Gastroesophageal sphincter (tissue), 4 donors: ENCODE data around the gene RAD51B. TPM values are rescaled to one million over a fixed set of nuclear protein-coding genes. Genes with fewer than 3 reads are reported as not detected.

Experiments
- ATAC-seq: fragments of 150-250 bp; one replicate; pipeline ENCODE4 v1.9.1; 2016; ENCODE audit warnings: mild to moderate bottlenecking, moderate library complexity
- H3K27ac ChIP-seq, 4 donors: fragments of 200-600 bp; sonication (generic) in 3 of 4; 1 replicate in 3 of 4; 2 replicates in 1 of 4; pipeline ENCODE4 v1.5.1; 2016 to 2019
- H3K27me3 ChIP-seq: fragments of 200-600 bp; sonication (generic); one replicate; pipeline ENCODE4 v1.5.1; 2019
- H3K36me3 ChIP-seq, 2 donors: fragments of 200-600 bp; sonication (generic); one replicate each; pipeline ENCODE4 v1.5.1; 2019; ENCODE audit warnings: control low read depth in 1 of 2
- H3K4me1 ChIP-seq, 3 donors: fragments of 200-600 bp; sonication (generic); 1 replicate in 2 of 3; 2 replicates in 1 of 3; pipeline ENCODE4 v1.5.1; 2016 to 2019; ENCODE audit warnings: control low read depth in 2 of 3
- H3K4me3 ChIP-seq, 2 donors: fragments of 200-600 bp; sonication (generic); one replicate each; pipeline ENCODE4 v1.5.1; 2019; ENCODE audit warnings: mild to moderate bottlenecking in 1 of 2, moderate library complexity in 1 of 2
- H3K9me3 ChIP-seq, 3 donors: fragments of 200-600 bp; sonication (generic); one replicate each; pipeline ENCODE4 v1.5.1; 2017 to 2019; ENCODE audit warnings: control low read depth in 2 of 3
- CTCF ChIP-seq, 4 experiments: fragments of 200-600 bp in 2 of 4; fragments of 450-650 bp in 2 of 4; sonication (generic) in 1 of 4; IDR thresholded peaks; one replicate each; pipeline ENCODE4 v1.5.1; 2017 to 2019; ENCODE audit warnings: antibody characterized with exemption in 4 of 4, mild to moderate bottlenecking in 2 of 4, moderate library complexity in 2 of 4
- EP300 ChIP-seq: sonication (generic); formaldehyde crosslinking; IDR thresholded peaks from one replicate; pipeline ENCODE4 v1.6.1; 2017; ENCODE audit warnings: antibody characterized with exemption, mild to moderate bottlenecking
- POLR2A ChIP-seq, 2 donors: fragments of 450-650 bp; IDR thresholded peaks; one replicate each; pipeline ENCODE4 v1.6.1; 2017; ENCODE audit warnings: antibody characterized with exemption in 2 of 2, mild to moderate bottlenecking in 2 of 2, moderate library complexity in 1 of 2
- POLR2AphosphoS5 ChIP-seq: sonication (generic); formaldehyde crosslinking; IDR thresholded peaks from one replicate; pipeline ENCODE4 v1.6.1; 2017; ENCODE audit warnings: antibody characterized with exemption
- WGBS, 2 donors: methylation state at CpG; one replicate each; pipeline ENCODE4 v1.1.5; 2018; ENCODE audit warnings: low coverage in 1 of 2; 5-methylcytosine and 5-hydroxymethylcytosine counted together
- total RNA-seq, 4 donors: library from RNA; depleted of rRNA; stranded (reverse); fragments of >200 nt; gene quantifications; one replicate each; pipeline ENCODE4 v1.1.0, GENCODE V29; 2016

The RAD51B gene
- total RNA-seq, 4 donors from 2014 or later: 5.1 to 7.0 (median 6.0) TPM

- Histone ChIP-seq H3K9me3 (no peaks in the 10 kb centered on the region), H3K27ac (no peak overlapping the region), H3K4me3 (no peak overlapping the region), H3K27me3 (no peaks in the 10 kb centered on the region), H3K4me1 (peaks cover 0 to 23% (median 10%) of the 10 kb centered on the region in 3 donors), H3K36me3 (no peaks in the 10 kb centered on the region)
- WGBS, 2 donors: 70 to 85% methylated on average over 2 to 7 of the region's 7 CpGs
- TF ChIP-seq POLR2AphosphoS5 (no peak), EP300 (no peak), CTCF (IDR thresholded peaks at IDR 0.05) (no peak), POLR2A (IDR thresholded peaks at IDR 0.05) (no peak)
- ATAC-seq: no peak
These were observed 947.0 kb downstream of the RAD51B start for GRCh38 chr14:68766299-68767247.

- H3K27me3 ChIP-seq: no peaks in the 10 kb centered on the region
- H3K9me3 ChIP-seq: no peaks in the 10 kb centered on the region
- H3K4me3 ChIP-seq: no peak overlapping the region
- H3K36me3 ChIP-seq: no peaks in the 10 kb centered on the region
- 98% methylated on average over 4 of the region's 5 CpGs; no CpG with 5 or more reads in 1 of the 2 donors for WGBS, 2 donors
- ATAC-seq: no peak
- H3K4me1 ChIP-seq: peaks cover 0 to 18% (median 9%) of the 10 kb centered on the region in 3 donors
- H3K27ac ChIP-seq: no peak overlapping the region
- TF ChIP-seq POLR2A (IDR thresholded peaks at IDR 0.05) (no peak), CTCF (IDR thresholded peaks at IDR 0.05) (no peak), EP300 (no peak), POLR2AphosphoS5 (no peak)
These were observed 947.7 kb downstream of the RAD51B start for GRCh38 chr14:68767248-68767645.

GRCh38 chr14:68768316-68768715 lies 948.7 kb downstream of the RAD51B start:
- H3K36me3 ChIP-seq: no peaks in the 10 kb centered on the region
- H3K27me3 ChIP-seq: no peaks in the 10 kb centered on the region
- no peak for ATAC-seq
- H3K9me3 ChIP-seq: no peaks in the 10 kb centered on the region
- WGBS, 2 donors: 86 to 92% methylated on average over 3 to 4 of the region's 7 CpGs
- H3K4me3 ChIP-seq: no peak overlapping the region
- peaks cover 0 to 7% (median 0%) of the 10 kb centered on the region in 3 donors for H3K4me1 ChIP-seq
- H3K27ac ChIP-seq: no peak overlapping the region
- no peak for TF ChIP-seq POLR2AphosphoS5
- no peak for TF ChIP-seq POLR2A (IDR thresholded peaks at IDR 0.05)
- no peak for TF ChIP-seq CTCF (IDR thresholded peaks at IDR 0.05)
- no peak for TF ChIP-seq EP300

GRCh38 chr14:68770051-68770450 lies 950.5 kb downstream of the RAD51B start:
- TF ChIP-seq CTCF (IDR thresholded peaks at IDR 0.05) (no peak), EP300 (no peak), POLR2AphosphoS5 (no peak), POLR2A (IDR thresholded peaks at IDR 0.05) (no peak)
- Histone ChIP-seq H3K4me3 (no peak overlapping the region), H3K36me3 (no peaks in the 10 kb centered on the region), H3K9me3 (peaks cover 0 to 2% (median 0%) of the 10 kb centered on the region in 3 donors), H3K27ac (no peak overlapping the region), H3K27me3 (no peaks in the 10 kb centered on the region), H3K4me1 (no peaks in the 10 kb centered on the region)
- 100% methylated on average over 1 of the region's 9 CpGs; no CpG with 5 or more reads in 1 of the 2 donors for WGBS, 2 donors
- no peak for ATAC-seq
